IMR-90 (cell line): ENCODE measurements around the gene RFTN1.

ENCODE experiments used
- BHLHE40 ChIP-seq: fragments of 150-350 bp; IDR thresholded peaks from 2 replicates; pipeline ENCODE4 v1.6.1; 2016; ENCODE audit warnings: mild to moderate bottlenecking, low read depth, low read length
- CTCF ChIP-seq: conservative IDR thresholded peaks from 2 replicates; pipeline ENCODE4 v1.5.1; 2012; ENCODE audit warnings: mild to moderate bottlenecking, low read depth, low read length, improper control_type of control experiment
- MAFK ChIP-seq: IDR thresholded peaks from 2 replicates; pipeline ENCODE4 v1.6.1; 2012; ENCODE audit warnings: low read depth, low read length, improper control_type of control experiment
- POLR2A ChIP-seq: IDR thresholded peaks from 2 replicates; pipeline ENCODE4 v1.6.1; 2012; ENCODE audit warnings: mild to moderate bottlenecking, low read depth, low read length
- RAD21 ChIP-seq: IDR thresholded peaks from 2 replicates; pipeline ENCODE4 v1.6.1; 2012; ENCODE audit warnings: low read length, improper control_type of control experiment
- RCOR1 ChIP-seq: IDR thresholded peaks from 2 replicates; pipeline ENCODE4 v1.6.1; 2012; ENCODE audit warnings: mild to moderate bottlenecking, low read length, improper control_type of control experiment; ENCODE audit not compliant: insufficient replicate concordance
- SMC3 ChIP-seq: fragments of 150-350 bp; IDR thresholded peaks from 2 replicates; pipeline ENCODE4 v1.6.1; 2016; ENCODE audit warnings: low read depth, mild to moderate bottlenecking, antibody characterized with exemption, low read length, moderate library complexity

GRCh38 chr3:16550305-16550675 lies 36.8 kb upstream of the RFTN1 start:
- TF ChIP-seq CTCF (no peak), RCOR1 (no peak), RAD21 (no peak), MAFK (no peak), POLR2A (no peak), BHLHE40 (no peak), SMC3 (no peak)
